Right atrium auricular region (tissue), 2 donors: ENCODE measurements around the gene CYBC1. TPM values are rescaled to one million over a fixed set of nuclear protein-coding genes. Genes with fewer than 3 reads are reported as not detected.
A peak's percentile ranks its signal among the peaks of the same experiment; 100 is the strongest.

ENCODE experiments used
- DNase-seq: peaks from one replicate; pipeline ENCODE4 v3.0.0-alpha.2; 2019; ENCODE audit warnings: low spot score
- H3K27ac ChIP-seq, 2 donors: fragments of 200-600 bp; sonication (generic); 1 replicate in 1 of 2; 2 replicates in 1 of 2; pipeline ENCODE4 v1.5.1; 2016 to 2019
- H3K27me3 ChIP-seq, 2 donors: fragments of 200-600 bp; sonication (generic); one replicate each; pipeline versions ENCODE4 v1.5.1 to v1.6.0; 2017 to 2019
- H3K36me3 ChIP-seq: fragments of 200-600 bp; sonication (generic); one replicate; pipeline ENCODE4 v1.5.1; 2016
- H3K4me1 ChIP-seq, 2 donors: fragments of 200-600 bp; sonication (generic); one replicate each; pipeline versions ENCODE4 v1.5.1 to v1.6.0; 2017 to 2019
- H3K4me3 ChIP-seq, 2 donors: fragments of 200-600 bp; sonication (generic); 1 replicate in 1 of 2; 2 replicates in 1 of 2; pipeline ENCODE4 v1.5.1; 2017 to 2019; ENCODE audit warnings: mild to moderate bottlenecking in 1 of 2, moderate library complexity in 1 of 2
- H3K9me3 ChIP-seq, 2 donors: fragments of 200-600 bp; sonication (generic); one replicate each; pipeline ENCODE4 v1.5.1; 2019
- total RNA-seq, 2 donors: library from RNA; depleted of rRNA; stranded (reverse); fragments of >200 nt; gene quantifications; one replicate each; pipeline ENCODE4 v1.1.0, GENCODE V29; 2016
- TF ChIP-seq, protein P1 (sequence below), 2 donors: fragments of 200-600 bp; sonication (generic); IDR thresholded peaks; one replicate each; pipeline ENCODE4 v1.5.1; 2019; ENCODE audit warnings: antibody characterized with exemption in 2 of 2

CYBC1 gene
- total RNA-seq, 2 donors from 2014 or later = 14.9 to 34.9 TPM

DNA sequence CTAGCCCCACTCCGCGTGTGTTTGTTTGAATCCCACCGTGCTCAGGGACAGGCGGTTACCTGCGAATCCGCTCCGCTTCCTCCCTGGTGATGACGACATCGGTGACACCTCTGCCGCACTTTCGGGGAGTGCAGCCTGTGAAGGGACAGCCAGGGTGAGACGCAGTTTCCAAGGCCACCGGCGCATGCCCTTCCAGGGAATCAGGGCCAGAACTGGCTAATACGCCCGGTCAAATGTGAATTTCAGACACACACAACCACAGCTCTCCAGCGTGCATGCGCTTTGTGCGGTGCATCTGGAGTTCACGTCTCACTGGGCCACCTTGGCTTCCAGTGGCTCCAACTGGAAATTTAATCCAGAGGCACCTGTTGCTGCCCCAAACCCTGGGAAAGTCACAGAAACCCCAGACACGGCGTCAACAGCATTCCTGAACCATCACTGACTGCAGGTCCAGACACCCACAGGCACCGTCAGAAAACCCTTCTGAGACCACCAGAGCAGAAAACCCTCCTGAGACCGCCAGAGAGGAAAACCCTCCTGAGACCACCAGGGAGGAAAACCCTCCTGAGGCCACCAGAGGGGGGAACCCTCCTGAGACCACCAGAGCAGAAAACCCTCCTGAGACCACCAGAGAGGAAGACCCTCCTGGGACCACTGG, 39.0 kb downstream of the CYBC1 start:
- H3K4me3 ChIP-seq = no peak overlapping the region
- no peak overlapping the region for H3K27ac ChIP-seq
- TF ChIP-seq, protein P1, sequence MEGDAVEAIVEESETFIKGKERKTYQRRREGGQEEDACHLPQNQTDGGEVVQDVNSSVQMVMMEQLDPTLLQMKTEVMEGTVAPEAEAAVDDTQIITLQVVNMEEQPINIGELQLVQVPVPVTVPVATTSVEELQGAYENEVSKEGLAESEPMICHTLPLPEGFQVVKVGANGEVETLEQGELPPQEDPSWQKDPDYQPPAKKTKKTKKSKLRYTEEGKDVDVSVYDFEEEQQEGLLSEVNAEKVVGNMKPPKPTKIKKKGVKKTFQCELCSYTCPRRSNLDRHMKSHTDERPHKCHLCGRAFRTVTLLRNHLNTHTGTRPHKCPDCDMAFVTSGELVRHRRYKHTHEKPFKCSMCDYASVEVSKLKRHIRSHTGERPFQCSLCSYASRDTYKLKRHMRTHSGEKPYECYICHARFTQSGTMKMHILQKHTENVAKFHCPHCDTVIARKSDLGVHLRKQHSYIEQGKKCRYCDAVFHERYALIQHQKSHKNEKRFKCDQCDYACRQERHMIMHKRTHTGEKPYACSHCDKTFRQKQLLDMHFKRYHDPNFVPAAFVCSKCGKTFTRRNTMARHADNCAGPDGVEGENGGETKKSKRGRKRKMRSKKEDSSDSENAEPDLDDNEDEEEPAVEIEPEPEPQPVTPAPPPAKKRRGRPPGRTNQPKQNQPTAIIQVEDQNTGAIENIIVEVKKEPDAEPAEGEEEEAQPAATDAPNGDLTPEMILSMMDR (IDR thresholded peaks at IDR 0.05) = no peak
- no peaks in the 10 kb centered on the region for H3K9me3 ChIP-seq
- DNase-seq = no peak
- no peaks in the 10 kb centered on the region for H3K36me3 ChIP-seq
- H3K27me3 ChIP-seq = no peaks in the 10 kb centered on the region
- peaks cover 0 to 8% of the 10 kb centered on the region in 2 donors for H3K4me1 ChIP-seq

DNA sequence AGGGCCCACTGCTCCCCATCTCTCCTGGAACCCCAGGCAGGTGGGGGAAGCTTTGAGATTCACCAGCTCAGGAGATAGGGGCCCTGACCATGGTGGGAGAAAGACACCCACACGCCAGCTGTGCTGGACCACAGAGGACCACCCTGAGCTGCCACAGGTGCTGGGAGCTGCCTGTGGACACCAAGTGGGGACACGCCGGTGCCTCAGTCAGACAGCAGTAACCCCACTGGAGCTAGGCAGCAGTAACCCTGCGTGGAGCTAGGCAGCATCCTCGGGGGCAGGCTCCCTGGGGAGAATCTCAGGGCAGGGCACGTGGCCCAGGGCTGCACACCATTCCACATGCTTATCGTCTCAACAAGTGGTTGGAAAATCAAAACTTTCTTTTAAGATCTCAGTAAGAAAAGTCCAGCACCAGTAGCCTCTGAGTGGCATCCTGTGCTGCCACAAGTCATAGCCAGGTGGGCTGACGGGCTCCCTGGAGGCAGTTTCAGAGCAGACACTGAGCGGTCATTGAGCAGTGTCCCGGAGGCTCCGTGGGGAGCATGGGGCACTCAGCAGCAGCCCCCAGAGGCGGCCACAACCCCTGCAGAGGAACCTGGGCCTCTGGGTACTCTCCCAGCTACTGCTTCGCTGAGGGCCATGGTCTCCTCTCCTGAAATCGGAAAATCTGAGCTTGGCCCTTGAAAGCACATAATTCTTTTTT, 40.4 kb downstream of the CYBC1 start:
- no peak for DNase-seq
- Histone ChIP-seq H3K4me1 (peaks cover 0 to 8% of the 10 kb centered on the region in 2 donors), H3K36me3 (no peaks in the 10 kb centered on the region), H3K27me3 (no peaks in the 10 kb centered on the region), H3K9me3 (no peaks in the 10 kb centered on the region), H3K4me3 (no peak overlapping the region), H3K27ac (no peak overlapping the region)
- TF ChIP-seq, protein P1 (IDR thresholded peaks at IDR 0.05) = no peak

DNA sequence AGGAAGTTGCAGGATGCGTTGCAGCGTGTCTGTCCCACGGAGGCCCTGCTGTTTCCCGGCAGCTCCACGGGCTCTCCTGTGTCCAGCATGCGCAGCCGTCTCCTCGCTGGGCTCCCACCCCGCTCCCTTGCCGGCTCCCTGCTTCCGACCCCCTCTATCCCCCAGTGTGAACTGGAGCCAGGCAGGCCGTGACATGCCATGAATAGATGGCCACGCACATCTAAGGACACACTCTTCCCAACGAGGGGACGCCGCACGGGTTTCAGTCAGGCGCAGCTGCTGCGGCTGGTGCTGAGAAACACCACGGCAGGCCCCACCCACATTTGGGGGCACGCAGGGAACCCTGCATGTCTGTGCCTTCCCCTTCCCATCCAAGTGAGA, 41.6 kb downstream of the CYBC1 start:
- Histone ChIP-seq H3K27ac (no peak overlapping the region), H3K9me3 (no peaks in the 10 kb centered on the region), H3K27me3 (no peaks in the 10 kb centered on the region), H3K4me1 (peaks cover 0 to 8% of the 10 kb centered on the region in 2 donors), H3K4me3 (no peak overlapping the region), H3K36me3 (peaks cover 5% of the 10 kb centered on the region)
- no peak for DNase-seq
- TF ChIP-seq, protein P1 (IDR thresholded peaks at IDR 0.05) = no peak

DNA sequence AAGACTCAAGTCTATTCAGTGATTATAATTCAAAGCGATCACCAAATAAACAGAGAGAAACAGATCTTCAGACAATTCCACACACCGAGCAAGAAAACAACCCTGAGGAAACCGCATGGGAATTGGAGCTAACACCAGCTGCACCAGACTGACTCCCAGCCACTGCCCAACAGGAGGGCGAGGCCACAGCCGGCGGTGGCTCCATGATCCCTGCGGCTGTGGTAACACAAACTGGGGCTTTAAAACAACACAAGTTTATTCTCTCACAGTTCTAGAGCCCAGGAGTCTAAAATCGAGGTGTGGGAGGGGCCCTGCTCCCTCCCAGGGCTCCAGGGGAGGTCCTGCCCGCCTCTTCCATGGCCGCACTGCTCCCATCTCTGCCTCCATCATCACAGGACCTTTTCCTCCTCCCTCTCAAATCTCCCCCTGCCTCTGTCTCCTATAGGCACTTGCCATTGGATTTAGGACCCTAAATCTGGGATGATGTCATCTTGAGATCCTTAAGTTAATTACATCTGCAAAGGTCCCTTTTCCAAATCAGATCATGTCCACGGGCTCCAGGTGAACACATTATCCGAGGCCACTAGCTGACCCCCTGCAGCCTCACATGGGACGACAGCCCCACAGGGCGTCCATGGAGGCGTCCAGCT, 42.1 kb downstream of the CYBC1 start:
- TF ChIP-seq, protein P1 (IDR thresholded peaks at IDR 0.05) = no peak
- H3K36me3 ChIP-seq = peaks cover 9% of the 10 kb centered on the region
- H3K27me3 ChIP-seq = no peaks in the 10 kb centered on the region
- H3K9me3 ChIP-seq = no peaks in the 10 kb centered on the region
- DNase-seq = no peak
- peaks cover 0 to 8% of the 10 kb centered on the region in 2 donors for H3K4me1 ChIP-seq
- no peak overlapping the region for H3K4me3 ChIP-seq
- H3K27ac ChIP-seq = no peak overlapping the region

DNA sequence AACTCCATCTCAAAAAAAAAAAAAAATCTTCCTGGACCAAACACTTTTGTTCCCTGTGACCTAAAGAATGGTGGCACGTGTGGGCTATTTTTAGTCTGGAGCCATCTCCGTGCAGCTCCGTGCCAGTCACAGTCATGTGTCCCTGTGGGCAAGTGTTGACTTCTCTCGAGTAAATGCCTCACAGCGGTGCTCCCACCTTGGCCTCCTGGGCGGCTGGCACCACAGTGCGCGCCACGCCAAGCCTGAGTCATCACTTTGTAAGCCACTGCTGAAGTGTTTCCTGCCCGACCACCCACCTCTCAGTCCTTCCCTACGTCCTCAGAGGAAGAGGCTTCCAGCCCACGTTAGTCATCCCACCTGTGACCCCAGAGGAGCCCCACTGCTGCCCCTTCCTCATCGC, 43.3 kb downstream of the CYBC1 start:
- Histone ChIP-seq H3K4me1 (peaks cover 0 to 3% of the 10 kb centered on the region in 2 donors), H3K27me3 (no peaks in the 10 kb centered on the region), H3K4me3 (no peak overlapping the region), H3K27ac (peak overlapping the region; percentile 59 to 72), H3K36me3 (peaks cover 19% of the 10 kb centered on the region), H3K9me3 (no peaks in the 10 kb centered on the region)
- TF ChIP-seq, protein P1 (IDR thresholded peaks at IDR 0.05) = no peak
- peak; percentile 68 for DNase-seq
